IMR-90 (cell line): ENCODE data around the gene RASGEF1C. TPM values are rescaled to one million over a fixed set of nuclear protein-coding genes. Genes with fewer than 3 reads are reported as not detected.

ENCODE experiments used
- ATAC-seq: fragments of 200-7000 bp; cut with Tn5 transposase; 2 replicates; pipeline ENCODE4 v1.9.1; 2020; ENCODE audit warnings: low read depth, mild to moderate bottlenecking, moderate library complexity
- BruUV-seq: library from RNA; stranded (reverse); fragments of 400-500 nt; replicated peaks from 2 replicates; lab custom pipeline; 2021; lab: Mats Ljungman, UMichigan
- CTCF ChIA-PET: fragments of 300-600 bp; formaldehyde crosslinking; extraction: SDS; loops from one replicate; lab custom pipeline; 2021; ENCODE audit warnings: antibody characterized with exemption; lab: Yijun Ruan, JAX
- POLR2A ChIA-PET: fragments of 300-600 bp; sonication (Branson Sonifier 250); formaldehyde crosslinking; loops from one replicate; lab custom pipeline; 2022; ENCODE audit warnings: antibody characterized with exemption; ENCODE audit not compliant: unreplicated experiment; lab: Charles Lee
- DNase-seq: peaks from one replicate; pipeline ENCODE4 v3.0.0; 2013
- H2AFZ ChIP-seq: replicated peaks from 2 replicates; pipeline ENCODE3; 2013; ENCODE audit warnings: low read length, mild to moderate bottlenecking; ENCODE audit not compliant: poor library complexity
- H2AK5ac ChIP-seq: 2 replicates; pipeline ENCODE4 v1.6.1; 2013; ENCODE audit warnings: low read depth, low read length, inconsistent platforms
- H2AK9ac ChIP-seq: replicated peaks from 2 replicates; pipeline ENCODE3; 2013; ENCODE audit warnings: mild to moderate bottlenecking, low read depth, low read length, moderate library complexity; ENCODE audit not compliant: poor library complexity
- H2BK120ac ChIP-seq: 2 replicates; pipeline ENCODE4 v1.6.1; 2013; ENCODE audit warnings: low read depth, low read length, inconsistent platforms
- H2BK15ac ChIP-seq: 3 replicates; pipeline ENCODE4 v1.6.1; 2013; ENCODE audit warnings: low read depth, low read length, inconsistent platforms
- H2BK20ac ChIP-seq: 2 replicates; pipeline ENCODE4 v1.6.1; 2013; ENCODE audit warnings: low read depth, mild to moderate bottlenecking, inconsistent platforms, low read length, moderate library complexity
- H2BK5ac ChIP-seq: 2 replicates; pipeline ENCODE4 v1.6.1; 2013; ENCODE audit warnings: mild to moderate bottlenecking, low read depth, low read length, inconsistent platforms; ENCODE audit not compliant: poor library complexity, severe bottlenecking
- H3K14ac ChIP-seq: replicated peaks from 2 replicates; pipeline ENCODE4 v1.6.1; 2013; ENCODE audit warnings: low read depth, low read length, inconsistent platforms
- H3K18ac ChIP-seq: 2 replicates; pipeline ENCODE4 v1.6.1; 2013; ENCODE audit warnings: low read depth, low read length, control low read depth
- H3K23ac ChIP-seq: 2 replicates; pipeline ENCODE4 v1.6.1; 2013; ENCODE audit warnings: low read depth, low read length, inconsistent platforms
- H3K27ac ChIP-seq: 2 replicates; pipeline ENCODE4 v1.5.1; 2013; ENCODE audit warnings: mild to moderate bottlenecking, control low read depth, low read length; ENCODE audit not compliant: insufficient read depth
- H3K27me3 ChIP-seq: 2 replicates; pipeline ENCODE4 v1.6.1; 2013; ENCODE audit warnings: low read length; ENCODE audit not compliant: control insufficient read depth, insufficient read depth
- H3K36me3 ChIP-seq: 2 replicates; pipeline ENCODE4 v1.6.1; 2013; ENCODE audit warnings: low read length, mixed read lengths; ENCODE audit not compliant: control insufficient read depth, insufficient read depth
- H3K4ac ChIP-seq: 2 replicates; pipeline ENCODE4 v1.6.1; 2013; ENCODE audit warnings: low read depth, low read length, inconsistent platforms
- H3K4me1 ChIP-seq: 2 replicates; pipeline ENCODE4 v1.6.1; 2013; ENCODE audit warnings: low read length, mixed read lengths; ENCODE audit not compliant: control insufficient read depth, insufficient read depth
- H3K4me2 ChIP-seq: 2 replicates; pipeline ENCODE4 v1.6.1; 2013; ENCODE audit warnings: low read depth, mild to moderate bottlenecking, control low read depth, low read length, moderate library complexity
- H3K4me3 ChIP-seq: 2 replicates; pipeline ENCODE4 v1.5.1; 2013; ENCODE audit warnings: low read depth, mild to moderate bottlenecking, control low read depth, low read length, moderate library complexity; ENCODE audit not compliant: insufficient read depth
- H3K56ac ChIP-seq: 2 replicates; pipeline ENCODE4 v1.6.1; 2013; ENCODE audit warnings: low read length, inconsistent platforms; ENCODE audit not compliant: insufficient read depth; ENCODE audit errors: extremely low read depth
- H3K79me1 ChIP-seq, 2 experiments: 2 replicates each; pipeline ENCODE4 v1.6.1; 2013; ENCODE audit warnings: low read length in 2 of 2, inconsistent platforms in 1 of 2, low read depth in 1 of 2
- H3K9ac ChIP-seq: 2 replicates; pipeline ENCODE4 v1.6.1; 2013; ENCODE audit warnings: low read depth, low read length, control low read depth
- H3K9me1 ChIP-seq: 2 replicates; pipeline ENCODE4 v1.6.1; 2013; ENCODE audit warnings: low read length, inconsistent platforms; ENCODE audit not compliant: insufficient read depth
- H3K9me3 ChIP-seq: 2 replicates; pipeline ENCODE4 v1.6.1; 2013; ENCODE audit warnings: low read length; ENCODE audit not compliant: control insufficient read depth, insufficient read depth
- H4K20me1 ChIP-seq: 2 replicates; pipeline ENCODE4 v1.6.1; 2013; ENCODE audit warnings: low read length, inconsistent platforms; ENCODE audit not compliant: insufficient read depth
- H4K5ac ChIP-seq: 2 replicates; pipeline ENCODE4 v1.6.1; 2013; ENCODE audit warnings: mild to moderate bottlenecking, low read depth, low read length, control low read depth
- H4K8ac ChIP-seq, 2 experiments: 2 replicates each; pipeline ENCODE4 v1.6.1; 2013; ENCODE audit warnings: low read depth in 2 of 2, low read length in 2 of 2, control low read depth in 1 of 2, inconsistent platforms in 1 of 2
- H4K91ac ChIP-seq: 2 replicates; pipeline ENCODE4 v1.6.1; 2013; ENCODE audit warnings: low read depth, low read length, inconsistent platforms; ENCODE audit not compliant: insufficient read depth
- BHLHE40 ChIP-seq: fragments of 150-350 bp; IDR thresholded peaks from 2 replicates; pipeline ENCODE4 v1.6.1; 2016; ENCODE audit warnings: mild to moderate bottlenecking, low read depth, low read length
- CEBPB ChIP-seq: IDR thresholded peaks from 2 replicates; pipeline ENCODE4 v1.6.1; 2012; ENCODE audit warnings: low read depth, low read length, improper control_type of control experiment
- CHD1 ChIP-seq: IDR thresholded peaks from 2 replicates; pipeline ENCODE4 v1.6.1; 2012; ENCODE audit warnings: low read depth, low read length, improper control_type of control experiment
- FOS ChIP-seq: fragments of 150-350 bp; IDR thresholded peaks from 2 replicates; pipeline ENCODE4 v1.6.1; 2016; ENCODE audit warnings: low read depth, low read length
- MAFK ChIP-seq: IDR thresholded peaks from 2 replicates; pipeline ENCODE4 v1.6.1; 2012; ENCODE audit warnings: low read depth, low read length, improper control_type of control experiment
- MAZ ChIP-seq: IDR thresholded peaks from 2 replicates; pipeline ENCODE4 v1.6.1; 2012; ENCODE audit warnings: low read depth, mild to moderate bottlenecking, low read length, improper control_type of control experiment, moderate library complexity, borderline replicate concordance
- MXI1 ChIP-seq: IDR thresholded peaks from 2 replicates; pipeline ENCODE4 v1.6.1; 2012; ENCODE audit warnings: low read depth, mild to moderate bottlenecking, low read length, moderate library complexity, borderline replicate concordance
- NFE2L2 ChIP-seq: fragments of 150-350 bp; IDR thresholded peaks from 2 replicates; pipeline ENCODE4 v1.6.1; 2016; ENCODE audit warnings: low read depth, mild to moderate bottlenecking, low read length
- POLR2A ChIP-seq: IDR thresholded peaks from 2 replicates; pipeline ENCODE4 v1.6.1; 2012; ENCODE audit warnings: mild to moderate bottlenecking, low read depth, low read length
- RAD21 ChIP-seq: IDR thresholded peaks from 2 replicates; pipeline ENCODE4 v1.6.1; 2012; ENCODE audit warnings: low read length, improper control_type of control experiment
- RCOR1 ChIP-seq: IDR thresholded peaks from 2 replicates; pipeline ENCODE4 v1.6.1; 2012; ENCODE audit warnings: mild to moderate bottlenecking, low read length, improper control_type of control experiment; ENCODE audit not compliant: insufficient replicate concordance
- RFX5 ChIP-seq: IDR thresholded peaks from 2 replicates; pipeline ENCODE4 v1.8.0; 2012; ENCODE audit warnings: low read depth, mild to moderate bottlenecking, low read length, moderate library complexity
- SMC3 ChIP-seq: fragments of 150-350 bp; IDR thresholded peaks from 2 replicates; pipeline ENCODE4 v1.6.1; 2016; ENCODE audit warnings: low read depth, mild to moderate bottlenecking, antibody characterized with exemption, low read length, moderate library complexity
- WGBS, 2 experiments: methylation state at CpG; one replicate each; pipeline versions ENCODE4 v1.1.5 to v1.1.7; 2013; ENCODE audit warnings: missing lambda C conversion rate in 2 of 2; ENCODE audit not compliant: insufficient read length in 1 of 2; ENCODE audit errors: extremely low coverage in 2 of 2; 5-methylcytosine and 5-hydroxymethylcytosine counted together
- dilution Hi-C: fragments of 300-500 bp; cut with HindIII; formaldehyde crosslinking; loops from one replicate; pipeline ENCODE4 v1.14.3; 2018; ENCODE audit warnings: low sequenced_read_pairs; ENCODE audit not compliant: unreplicated experiment
- in situ Hi-C: fragments of 300-500 bp; cut with MboI; formaldehyde crosslinking; loops from 3 replicates; pipeline ENCODE4 v1.14.3; 2019; ENCODE audit warnings: low sequenced_read_pairs, inconsistent platforms, mixed read lengths
- intact Hi-C: fragments of 100-400 bp; cut with micrococcal nuclease; formaldehyde crosslinking; loops from 2 replicates; pipeline ENCODE4 v1.10.0; 2022
- polyA plus RNA-seq, 3 experiments: library from polyadenylated mRNA; depleted of rRNA; stranded (reverse); fragments of >200 nt; gene quantifications; 2 replicates each; pipeline ENCODE4 v1.2.3, GENCODE V29; 2012; ENCODE audit warnings: low replicate concordance in 1 of 3
- total RNA-seq: library from RNA; depleted of rRNA; stranded (reverse); fragments of >200 nt; gene quantifications from 2 replicates; pipeline ENCODE4 v1.2.3, GENCODE V29; 2012
- TF ChIP-seq, protein P1 (sequence below): conservative IDR thresholded peaks from 2 replicates; pipeline ENCODE4 v1.5.1; 2012; ENCODE audit warnings: mild to moderate bottlenecking, low read depth, low read length, improper control_type of control experiment
- TF ChIP-seq, protein P2 (sequence below): fragments of 150-350 bp; IDR thresholded peaks from 2 replicates; pipeline ENCODE4 v1.6.1; 2016; ENCODE audit warnings: low read depth, mild to moderate bottlenecking, low read length, moderate library complexity, borderline replicate concordance
- TF ChIP-seq, protein P3 (sequence below): fragments of 150-350 bp; IDR thresholded peaks from 2 replicates; pipeline ENCODE4 v1.6.1; 2017; ENCODE audit warnings: mild to moderate bottlenecking, antibody characterized with exemption, low read length, low read depth

RASGEF1C gene
- total and polyA plus RNA-seq, 2 of the 4 experiments (the other 2 are of a cell fraction), result not detected

DNA sequence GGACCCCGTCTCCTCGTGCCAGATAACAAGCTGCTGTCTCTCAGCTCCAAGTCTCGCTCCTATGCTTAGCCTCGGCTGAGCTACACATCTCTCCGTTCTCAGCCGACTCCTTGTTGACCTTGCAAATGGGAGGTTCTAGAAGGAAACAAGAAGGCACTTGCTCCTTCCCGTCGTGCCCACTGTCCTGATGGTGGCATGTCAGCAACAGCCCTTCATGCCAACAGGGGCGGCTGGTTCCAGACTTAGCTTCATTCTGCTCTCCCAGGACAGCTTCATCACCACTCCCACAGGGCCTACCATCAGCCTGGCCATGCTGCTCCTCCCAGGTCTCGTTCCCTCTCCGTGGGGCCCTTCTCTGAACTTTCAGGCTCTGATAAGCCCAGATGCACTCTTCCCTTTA, 13.0 kb upstream of the RASGEF1C start:
- H3K4me1 ChIP-seq, result no peaks in the 10 kb centered on the region
- no peak overlapping the region for H2AK5ac ChIP-seq
- no peak overlapping the region for H2AFZ ChIP-seq
- no peak overlapping the region for H2BK5ac ChIP-seq
- H3K27me3 ChIP-seq, result no peaks in the 10 kb centered on the region
- no TSS peak for BruUV-seq
- H3K4me3 ChIP-seq, result no peak overlapping the region
- H4K20me1 ChIP-seq, result no peaks in the 10 kb centered on the region
- no peak overlapping the region for H3K14ac ChIP-seq
- CTCF ChIA-PET, result interaction anchor here (0.6 kb wide), 1 partner anchor 606 kb away, joined by 3 read pairs; no protein-coding TSS in a partner anchor
- no peak overlapping the region for H3K23ac ChIP-seq
- no peak overlapping the region for H2AK9ac ChIP-seq
- H2BK120ac ChIP-seq, result no peak overlapping the region
- H3K27ac ChIP-seq, result no peak overlapping the region
- H3K56ac ChIP-seq, result no peak overlapping the region
- peaks cover 23% of the 10 kb centered on the region for H3K9me3 ChIP-seq
- ATAC-seq (no peak), DNase-seq (no peak)
- no peak overlapping the region for H4K5ac ChIP-seq
- no peak overlapping the region for H2BK20ac ChIP-seq
- TF ChIP-seq, protein P1, sequence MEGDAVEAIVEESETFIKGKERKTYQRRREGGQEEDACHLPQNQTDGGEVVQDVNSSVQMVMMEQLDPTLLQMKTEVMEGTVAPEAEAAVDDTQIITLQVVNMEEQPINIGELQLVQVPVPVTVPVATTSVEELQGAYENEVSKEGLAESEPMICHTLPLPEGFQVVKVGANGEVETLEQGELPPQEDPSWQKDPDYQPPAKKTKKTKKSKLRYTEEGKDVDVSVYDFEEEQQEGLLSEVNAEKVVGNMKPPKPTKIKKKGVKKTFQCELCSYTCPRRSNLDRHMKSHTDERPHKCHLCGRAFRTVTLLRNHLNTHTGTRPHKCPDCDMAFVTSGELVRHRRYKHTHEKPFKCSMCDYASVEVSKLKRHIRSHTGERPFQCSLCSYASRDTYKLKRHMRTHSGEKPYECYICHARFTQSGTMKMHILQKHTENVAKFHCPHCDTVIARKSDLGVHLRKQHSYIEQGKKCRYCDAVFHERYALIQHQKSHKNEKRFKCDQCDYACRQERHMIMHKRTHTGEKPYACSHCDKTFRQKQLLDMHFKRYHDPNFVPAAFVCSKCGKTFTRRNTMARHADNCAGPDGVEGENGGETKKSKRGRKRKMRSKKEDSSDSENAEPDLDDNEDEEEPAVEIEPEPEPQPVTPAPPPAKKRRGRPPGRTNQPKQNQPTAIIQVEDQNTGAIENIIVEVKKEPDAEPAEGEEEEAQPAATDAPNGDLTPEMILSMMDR, result no peak
- no peak for TF ChIP-seq CHD1
- no peak for TF ChIP-seq RCOR1
- TF ChIP-seq BHLHE40, result no peak
- TF ChIP-seq, protein P2, sequence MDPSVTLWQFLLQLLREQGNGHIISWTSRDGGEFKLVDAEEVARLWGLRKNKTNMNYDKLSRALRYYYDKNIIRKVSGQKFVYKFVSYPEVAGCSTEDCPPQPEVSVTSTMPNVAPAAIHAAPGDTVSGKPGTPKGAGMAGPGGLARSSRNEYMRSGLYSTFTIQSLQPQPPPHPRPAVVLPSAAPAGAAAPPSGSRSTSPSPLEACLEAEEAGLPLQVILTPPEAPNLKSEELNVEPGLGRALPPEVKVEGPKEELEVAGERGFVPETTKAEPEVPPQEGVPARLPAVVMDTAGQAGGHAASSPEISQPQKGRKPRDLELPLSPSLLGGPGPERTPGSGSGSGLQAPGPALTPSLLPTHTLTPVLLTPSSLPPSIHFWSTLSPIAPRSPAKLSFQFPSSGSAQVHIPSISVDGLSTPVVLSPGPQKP, result no peak
- no peak for TF ChIP-seq RAD21
- no peak for TF ChIP-seq CEBPB
- TF ChIP-seq FOS, result no peak
- TF ChIP-seq MAFK, result no peak
- no peak for TF ChIP-seq NFE2L2
- TF ChIP-seq, protein P3, sequence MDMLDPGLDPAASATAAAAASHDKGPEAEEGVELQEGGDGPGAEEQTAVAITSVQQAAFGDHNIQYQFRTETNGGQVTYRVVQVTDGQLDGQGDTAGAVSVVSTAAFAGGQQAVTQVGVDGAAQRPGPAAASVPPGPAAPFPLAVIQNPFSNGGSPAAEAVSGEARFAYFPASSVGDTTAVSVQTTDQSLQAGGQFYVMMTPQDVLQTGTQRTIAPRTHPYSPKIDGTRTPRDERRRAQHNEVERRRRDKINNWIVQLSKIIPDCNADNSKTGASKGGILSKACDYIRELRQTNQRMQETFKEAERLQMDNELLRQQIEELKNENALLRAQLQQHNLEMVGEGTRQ, result no peak
- no peak for TF ChIP-seq SMC3
- no peak for TF ChIP-seq MXI1
- no peak for TF ChIP-seq POLR2A
- TF ChIP-seq RFX5, result no peak
- TF ChIP-seq MAZ, result no peak
- no peaks in the 10 kb centered on the region for H3K36me3 ChIP-seq
- no peak overlapping the region for H3K4ac ChIP-seq
- POLR2A ChIA-PET, result no interaction called here
- no peak overlapping the region for H4K91ac ChIP-seq
- intact Hi-C loops, result no loop called here
- H3K18ac ChIP-seq, result no peak overlapping the region
- no peak overlapping the region for H3K9ac ChIP-seq
- H3K4me2 ChIP-seq, result no peak overlapping the region
- H3K79me1 ChIP-seq, result no peaks in the 10 kb centered on the region
- in situ Hi-C loops, result no loop called here
- WGBS, 2 experiments, result 87% methylated on average over 6 of the region's 11 CpGs; no CpG with 5 or more reads in 1 of the 2 experiments
- dilution Hi-C loops, result no loop called here
- no peak overlapping the region for H4K8ac ChIP-seq
- no peaks in the 10 kb centered on the region for H3K9me1 ChIP-seq
- no peak overlapping the region for H2BK15ac ChIP-seq
